NCI-H460 (cell line): ENCODE results near the gene TMSB10. TPM values are rescaled to one million over a fixed set of nuclear protein-coding genes. Genes with fewer than 3 reads are reported as not detected.

ENCODE experiments used
- DNase-seq: peaks from one replicate; pipeline ENCODE4 v3.0.0-alpha.2; 2016; ENCODE audit warnings: low read depth; ENCODE audit errors: extremely low read depth
- total RNA-seq: library from RNA; depleted of rRNA; stranded (reverse); fragments of >200 nt; shearing (Covaris generic); gene quantifications from 2 replicates; pipeline ENCODE4 v1.2.3, GENCODE V29; 2014

Gene TMSB10
- total RNA-seq, 1 experiment from 2014 or later = 6,173 TPM

DNA sequence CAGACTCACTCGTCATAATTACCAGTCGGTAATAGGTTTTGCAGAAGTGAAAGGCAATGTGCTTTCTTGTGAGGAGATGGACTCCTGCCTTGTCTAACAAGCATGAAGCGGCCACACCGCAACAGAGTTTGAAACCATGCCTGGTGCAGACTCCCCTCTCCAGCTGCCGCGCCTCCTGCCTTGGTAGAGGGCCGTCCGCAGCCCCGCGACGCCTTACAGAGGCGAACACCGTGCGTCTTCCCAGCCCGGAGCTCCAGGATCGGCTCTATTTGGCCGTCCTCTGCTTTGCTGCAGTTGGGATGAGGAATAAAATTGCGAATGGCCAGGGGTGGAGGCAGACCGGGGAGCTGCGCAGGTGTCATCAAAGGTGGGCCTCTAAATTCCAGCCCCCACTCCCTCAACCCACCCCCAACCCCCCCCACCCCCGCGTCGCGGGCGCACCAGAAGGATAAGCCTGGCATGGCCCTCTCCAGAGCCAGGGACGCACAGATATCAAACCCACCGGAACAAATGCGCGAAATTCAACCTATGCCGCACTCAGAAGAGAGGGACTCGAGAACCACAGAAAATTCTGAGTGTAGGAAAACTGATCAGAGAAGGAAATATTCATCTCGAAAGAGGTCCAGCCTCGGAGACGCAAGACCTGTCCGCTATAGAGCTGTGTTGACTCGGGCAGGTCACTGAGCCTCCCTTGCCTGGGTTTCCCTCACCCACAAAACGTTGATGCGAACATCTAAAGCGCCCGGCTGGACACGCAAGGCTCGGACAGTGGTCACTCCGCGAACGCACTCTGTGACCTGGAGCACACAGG, 25.7 kb upstream of the TMSB10 start:
- DNase-seq = no peak

DNA sequence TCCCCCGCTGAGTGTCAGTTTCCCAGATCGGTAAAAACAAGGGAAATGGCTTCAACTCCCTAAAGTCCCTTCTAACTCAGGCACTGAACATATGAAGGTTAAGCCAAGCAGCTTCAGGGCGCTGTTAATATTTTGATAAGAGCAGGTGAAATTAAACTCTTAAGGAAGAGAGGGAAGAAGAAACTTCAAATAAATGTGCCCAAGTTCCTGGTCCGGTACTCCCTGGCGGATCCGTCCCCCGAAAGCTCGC, 25.1 kb upstream of the TMSB10 start:
- no peak for DNase-seq

- no peak for DNase-seq
These were observed 24.6 kb upstream of the TMSB10 start, which contains the start of gene TRABD2A for GRCh38 chr2:84880645-84881521. TSS of gene TRABD2A (minus strand) at chr2:84881084. CDS start at chr2:84881039, 45 bp downstream.

DNA sequence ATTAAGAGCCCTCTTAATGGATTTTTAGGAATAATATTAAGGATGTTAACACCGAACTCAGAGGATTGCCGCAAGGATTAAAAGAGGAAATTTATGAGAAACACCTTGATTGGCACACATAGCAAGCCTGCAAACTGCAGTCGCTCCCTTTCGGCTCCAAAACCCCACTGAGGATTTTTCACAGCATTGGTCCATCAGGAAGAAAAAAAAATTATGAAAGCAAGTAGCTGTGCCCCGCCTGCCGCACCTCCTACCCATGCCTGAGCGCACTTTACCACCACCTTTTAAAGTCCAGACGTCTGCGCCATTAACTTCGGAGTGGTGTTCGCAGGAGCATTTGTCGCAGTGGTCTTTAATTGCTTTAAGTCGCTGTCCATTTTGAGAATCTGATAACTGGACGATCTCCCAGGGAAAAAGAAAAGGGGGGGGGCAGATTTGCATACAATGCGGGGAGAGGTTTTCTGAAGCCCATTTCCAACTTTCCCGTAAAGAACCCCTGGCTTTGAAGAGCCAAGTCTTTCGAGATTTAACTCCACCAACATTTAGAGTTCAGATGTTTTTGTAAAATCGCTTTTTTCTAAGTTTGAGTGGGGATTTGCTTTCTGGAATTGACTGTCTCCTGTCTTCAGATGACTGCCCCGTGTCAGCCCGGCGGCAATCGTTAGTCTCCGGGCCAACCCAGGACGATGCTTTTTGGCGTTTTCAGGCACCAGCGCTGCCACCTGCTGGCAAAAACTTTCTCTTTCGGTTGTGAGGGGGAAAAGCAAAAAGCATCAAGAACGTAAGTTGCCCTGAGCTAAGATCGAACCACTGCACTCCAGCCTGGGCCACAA, 23.7 kb upstream of the TMSB10 start:
- peak; percentile 82 for DNase-seq

DNA sequence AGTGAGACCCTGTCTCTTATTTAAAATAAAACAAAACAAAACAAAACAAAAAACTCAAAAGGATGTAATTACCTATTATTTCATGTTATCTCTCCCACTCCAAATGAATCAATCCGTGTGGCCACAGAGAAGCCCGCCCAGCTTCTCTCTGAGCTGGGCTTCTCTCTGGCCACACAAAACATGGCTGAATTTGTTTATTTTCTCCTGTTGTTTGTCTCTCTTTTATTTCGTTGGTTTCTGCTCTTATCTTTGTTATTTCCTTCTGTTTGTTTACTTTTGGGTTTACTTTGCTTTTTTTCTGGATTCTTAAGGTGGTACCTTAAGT, 23.1 kb upstream of the TMSB10 start:
- no peak for DNase-seq

GRCh38 chr2:84882775-84883550, 22.5 kb upstream of the TMSB10 start:
- DNase-seq = no peak

DNA sequence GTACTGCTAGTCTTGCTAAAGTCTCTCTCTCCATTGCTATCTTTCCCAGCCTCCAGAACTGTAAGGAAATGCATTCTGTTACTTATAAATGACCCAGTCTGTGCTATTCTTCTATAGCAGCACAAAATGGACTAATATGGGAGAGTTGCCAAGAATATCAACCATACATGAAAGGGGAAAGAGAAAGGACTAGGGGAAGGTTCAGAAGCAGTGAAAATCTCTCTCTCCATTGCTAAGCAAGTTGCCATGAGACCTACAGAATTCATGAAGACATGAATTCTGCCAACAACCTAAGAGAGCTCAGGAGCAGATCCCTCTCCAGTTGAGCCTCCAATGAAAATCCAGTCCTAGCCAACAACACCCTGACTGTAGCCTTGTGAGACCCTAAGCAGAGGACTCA, 21.0 kb upstream of the TMSB10 start:
- no peak for DNase-seq

DNA sequence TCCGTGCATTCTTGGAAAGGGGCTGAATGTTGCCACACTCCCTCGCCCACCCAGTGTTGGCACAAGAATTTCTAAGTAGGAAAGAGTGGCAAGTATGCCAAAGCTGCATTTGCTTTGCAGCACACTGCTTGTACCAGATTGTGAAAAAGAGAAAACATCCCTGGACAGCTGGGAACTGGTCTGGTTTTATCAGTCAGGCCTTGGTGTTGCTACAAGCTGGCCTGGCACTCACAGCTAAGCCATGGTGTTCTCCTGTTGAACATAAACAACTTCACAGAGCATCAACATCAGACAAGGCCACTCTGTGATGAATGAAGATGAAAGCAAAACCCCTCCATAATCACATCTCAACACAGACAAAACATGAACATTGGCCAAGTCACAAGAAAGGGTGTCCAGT, 20.3 kb upstream of the TMSB10 start:
- no peak for DNase-seq

DNA sequence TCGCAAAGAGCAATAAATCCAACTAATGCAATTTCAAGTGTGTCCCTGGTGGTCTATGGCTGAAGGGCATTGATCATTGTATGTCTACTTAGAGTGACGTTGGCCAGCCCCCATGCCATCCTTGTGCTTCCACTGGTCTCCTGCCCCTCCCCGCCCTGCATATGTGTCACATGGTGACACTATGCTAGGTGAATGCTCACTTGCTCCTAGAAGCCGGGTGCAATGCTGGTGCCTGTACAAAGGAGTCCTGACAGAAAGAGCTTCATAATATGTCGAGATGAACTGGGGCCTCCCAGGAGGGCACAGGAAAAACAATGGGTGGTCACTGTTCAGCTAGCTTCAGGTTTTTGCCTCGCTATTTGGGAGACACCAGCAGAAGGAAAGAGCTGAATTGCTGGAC, 18.7 kb upstream of the TMSB10 start:
- no peak for DNase-seq

- DNase-seq = no peak
These were observed 16.8 kb upstream of the TMSB10 start for GRCh38 chr2:84888401-84889276.

DNA sequence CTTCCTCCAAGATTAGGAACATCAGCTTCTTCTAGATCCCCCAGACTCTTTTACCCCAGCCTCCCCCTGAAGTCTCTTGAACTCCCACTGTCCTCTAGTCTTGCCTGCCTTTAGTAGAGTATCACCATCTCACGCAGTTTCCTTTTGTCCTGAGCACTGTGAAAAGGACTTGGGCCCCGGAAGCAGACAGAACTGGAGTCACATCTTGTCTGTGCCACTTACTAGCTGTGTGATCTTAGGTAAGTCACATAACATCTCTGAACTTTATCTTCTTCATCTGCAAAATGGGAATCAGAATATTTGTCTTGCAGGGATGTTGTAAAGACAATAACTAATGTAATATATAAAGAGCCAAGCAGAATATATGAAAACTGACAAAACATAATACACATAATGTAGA, 16.1 kb upstream of the TMSB10 start:
- DNase-seq = no peak

DNA sequence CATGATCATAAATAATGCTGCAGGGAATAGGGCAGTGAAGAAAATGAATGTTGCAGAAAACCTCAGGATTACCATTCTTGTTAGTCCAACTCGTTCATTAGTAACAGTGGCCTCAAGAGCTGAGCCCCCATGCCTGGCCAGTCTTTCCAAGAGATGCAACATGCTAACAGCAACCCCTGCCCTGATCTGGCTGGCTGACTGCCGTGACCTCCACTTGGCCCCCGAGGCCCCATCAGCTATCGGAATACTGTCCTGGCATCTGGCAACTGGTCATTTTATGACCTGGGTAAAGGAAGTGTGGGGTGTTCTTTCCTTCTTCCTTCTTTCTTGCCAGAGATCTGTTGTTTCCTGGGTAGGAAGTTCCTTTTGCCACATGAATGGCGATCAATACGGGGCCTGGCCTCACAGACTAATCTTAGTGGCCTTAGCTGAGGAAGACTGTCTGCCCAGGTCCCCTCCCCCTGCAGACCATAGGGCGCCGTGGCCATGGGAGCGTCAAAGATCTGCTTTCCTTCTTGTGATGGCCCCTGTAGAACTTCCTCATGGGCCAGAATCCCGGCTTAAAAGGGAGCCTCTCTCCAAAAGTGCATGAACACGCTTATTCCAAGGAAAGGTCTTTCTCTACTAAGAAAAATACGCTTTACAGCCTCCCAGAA, 14.0 kb upstream of the TMSB10 start:
- DNase-seq = no peak

DNA sequence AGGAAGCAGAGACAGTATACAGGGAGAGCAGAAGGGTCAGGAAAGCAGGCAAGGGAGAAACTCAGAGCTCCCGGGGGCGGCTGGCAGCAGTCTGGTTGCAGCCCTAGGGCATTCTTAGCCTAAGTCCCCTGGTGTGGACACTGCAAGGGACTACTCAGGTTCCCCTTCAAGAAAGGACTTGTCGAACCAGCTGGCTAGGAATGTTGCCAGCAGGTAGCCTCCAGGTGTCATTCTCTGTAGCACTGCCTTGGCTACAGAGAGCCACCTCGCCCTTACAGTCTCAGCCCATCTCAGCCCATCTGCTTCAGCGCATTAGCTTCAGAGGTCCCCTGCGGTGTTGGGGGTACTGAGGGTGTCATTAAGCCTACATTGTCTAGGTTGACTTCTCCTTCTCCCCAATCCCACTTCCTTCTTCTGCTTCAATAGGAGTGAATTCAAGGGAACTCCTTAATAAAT, 11.3 kb upstream of the TMSB10 start:
- no peak for DNase-seq

- no peak for DNase-seq
These were observed 10.5 kb upstream of the TMSB10 start for GRCh38 chr2:84894758-84895520.

GRCh38 chr2:84896567-84896966, 8.9 kb upstream of the TMSB10 start:
- DNase-seq = no peak

DNA sequence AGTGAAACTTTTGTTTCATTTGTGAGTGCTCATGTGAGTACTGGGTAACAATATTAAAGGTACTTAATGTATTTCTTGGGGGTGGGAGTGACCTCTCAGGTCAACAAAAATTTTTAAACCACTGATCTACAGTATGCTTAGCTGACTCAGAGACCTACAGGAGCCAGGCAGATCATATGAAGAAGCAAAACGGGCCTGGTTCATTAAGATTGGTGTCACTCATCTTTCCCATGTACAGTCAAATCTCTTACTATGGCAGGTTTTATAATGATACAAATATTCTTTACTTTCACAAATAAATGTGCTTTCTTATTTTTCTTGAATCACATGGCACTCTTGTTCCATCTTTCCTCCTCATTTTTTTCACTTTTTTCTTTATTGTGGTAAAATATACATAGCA, 7.7 kb upstream of the TMSB10 start:
- no peak for DNase-seq

DNA sequence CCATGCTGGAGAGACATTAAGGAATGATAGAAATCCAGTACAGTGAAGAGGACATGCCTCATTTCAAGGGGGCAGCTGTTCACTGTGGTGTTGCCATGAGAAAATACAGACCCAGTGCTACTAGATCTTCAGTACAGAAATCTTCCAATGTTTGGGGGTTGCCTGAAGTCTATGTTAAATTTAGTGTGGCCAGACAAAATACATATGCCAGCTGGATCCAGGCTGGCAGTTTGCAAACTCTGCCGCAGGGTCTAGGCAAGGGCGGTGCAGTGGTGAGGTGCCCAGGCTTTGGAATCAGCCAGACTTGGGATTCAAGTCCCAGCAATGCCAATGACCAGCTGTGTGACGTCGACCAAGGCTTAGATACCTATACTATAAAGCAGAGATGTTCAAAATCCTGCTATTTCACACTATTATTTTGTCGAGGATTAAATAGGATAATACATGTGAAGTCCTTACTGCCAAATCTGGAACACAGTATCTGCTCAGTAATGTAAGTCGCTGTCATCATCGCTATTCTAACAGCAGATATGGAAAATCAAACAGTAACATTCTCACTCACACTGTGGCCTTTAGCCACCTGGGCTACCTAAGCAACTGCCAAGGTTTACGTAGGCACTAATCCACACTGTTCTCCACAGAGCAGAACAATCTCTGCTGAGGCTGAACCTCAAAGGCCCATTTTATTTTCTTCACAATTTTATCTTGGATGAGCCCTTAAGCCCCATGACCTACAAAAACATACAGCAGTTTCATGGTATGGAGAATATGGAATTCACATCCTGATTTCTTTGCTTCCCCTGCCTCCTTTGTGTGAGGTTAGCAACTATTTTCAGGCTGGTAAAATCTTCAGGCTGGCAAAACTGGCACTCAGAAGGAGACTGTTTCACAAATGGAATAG, 5.9 kb upstream of the TMSB10 start:
- no peak for DNase-seq
